Bladder microvascular endothelial cell (primary cell): ENCODE results near the gene MYL4. TPM values are rescaled to one million over a fixed set of nuclear protein-coding genes. Genes with fewer than 3 reads are reported as not detected.

Experiments used
- total RNA-seq: library from RNA; depleted of rRNA; stranded (reverse); fragments of >200 nt; gene quantifications from 2 replicates; pipeline ENCODE4 v1.2.3, GENCODE V29; 2014

Gene MYL4
- total RNA-seq, result 0.82 and 1.6 TPM in 2 replicates

DNA sequence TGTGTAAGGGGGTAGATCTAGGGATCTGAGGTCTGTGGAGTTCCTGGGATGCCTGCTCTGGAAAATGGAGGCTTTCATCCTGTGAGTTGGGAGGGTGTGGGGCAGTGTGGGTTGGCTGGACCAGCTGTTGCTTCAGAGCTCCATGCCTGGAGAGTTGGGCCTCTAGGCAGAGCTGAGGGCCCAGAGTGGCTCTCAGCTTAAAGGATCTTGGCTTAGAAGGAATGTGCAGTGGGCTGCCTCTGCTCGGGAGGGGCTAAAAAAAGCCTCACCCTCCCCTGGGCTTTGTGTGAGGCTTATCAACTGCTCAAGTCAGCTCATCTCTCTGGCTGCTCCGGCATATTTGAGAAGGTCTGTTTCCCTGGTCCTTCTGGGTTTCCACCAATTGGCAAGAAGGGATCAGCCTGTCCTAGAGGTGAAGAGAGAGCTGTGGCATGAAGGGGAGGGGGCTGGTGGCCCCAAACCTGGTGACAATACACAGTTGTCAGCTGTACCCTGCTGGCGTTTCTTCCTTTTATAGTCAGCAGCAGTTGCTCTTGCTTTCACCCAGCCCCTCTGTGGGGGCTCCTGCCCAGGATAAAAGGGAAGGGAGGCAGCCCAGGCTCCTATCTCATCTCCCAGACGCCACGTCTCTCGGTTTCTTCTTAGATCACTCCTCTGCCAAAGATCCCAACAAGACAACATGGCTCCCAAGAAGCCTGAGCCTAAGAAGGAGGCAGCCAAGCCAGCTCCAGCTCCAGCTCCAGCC is at the start of gene MYL4:
TSS of gene MYL4 (plus strand) at position 605 of the 745 bp plus-strand sequence. CDS start at position 680, 75 bp downstream.

GRCh38 chr17:47188876-47189731 is 20.0 kb upstream of the MYL4 start, which contains the start of gene CDC27:
CDC27 (minus strand) TSS chr17:47189295; CDS start chr17:47189172, 123 bp downstream.

DNA sequence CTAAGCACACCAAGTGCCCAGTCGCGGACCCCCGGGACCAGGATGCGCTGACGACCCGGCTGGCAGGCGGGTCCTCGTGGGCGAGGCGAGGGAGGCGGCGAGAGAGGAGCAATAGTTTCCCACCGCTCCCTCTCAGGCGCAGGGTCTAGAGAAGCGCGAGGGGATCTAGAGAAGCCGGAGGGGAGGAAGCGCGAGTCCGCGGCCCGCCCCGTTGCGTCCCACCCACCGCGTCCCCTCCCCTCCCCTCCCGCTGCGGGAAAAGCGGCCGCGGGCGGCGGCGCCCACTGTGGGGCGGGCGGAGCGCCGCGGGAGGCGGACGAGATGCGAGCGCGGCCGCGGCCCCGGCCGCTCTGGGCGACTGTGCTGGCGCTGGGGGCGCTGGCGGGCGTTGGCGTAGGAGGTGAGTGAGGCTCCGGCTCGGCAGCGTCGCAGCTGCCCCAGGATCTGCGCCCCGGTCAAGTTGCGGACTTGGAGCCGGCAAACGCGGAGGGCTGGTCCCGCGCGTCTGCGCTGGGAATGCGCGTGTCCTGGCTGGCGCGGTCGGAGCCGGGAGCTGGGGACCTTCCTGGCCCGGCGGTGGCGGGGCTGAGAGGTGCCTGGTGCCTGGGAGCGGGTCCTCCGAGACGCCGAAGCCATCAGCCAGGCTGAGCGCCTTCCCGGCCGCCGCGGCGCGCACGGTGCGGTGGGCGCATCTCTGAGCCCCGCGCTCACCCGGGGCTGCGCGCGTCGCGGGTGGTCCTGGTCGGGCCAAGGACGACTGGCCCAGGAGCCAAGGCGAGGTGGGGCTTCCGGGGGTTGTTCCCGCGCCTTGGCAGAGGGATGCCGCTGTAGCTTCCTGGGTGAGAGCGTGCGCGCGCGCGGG is 44.6 kb downstream of the MYL4 start, which contains the start of gene ITGB3:
TSS of gene ITGB3 (plus strand) at position 287 of the 862 bp plus-strand sequence. CDS start at position 322, 35 bp downstream.

Other genes with a start within 250 kb of the MYL4 start
- gene RPRML, start 230.1 kb upstream of the MYL4 start, total RNA-seq, result 0.65 TPM in 1 of 2 replicates, not detected in the other
- gene CDC27, start 20.1 kb upstream of the MYL4 start, total RNA-seq, result 106 and 142 TPM in 2 replicates
- 44.5 and 44.7 TPM in 2 replicates for gene ITGB3, start 44.5 kb downstream of the MYL4 start, total RNA-seq
- gene EFCAB13, start 114.6 kb downstream of the MYL4 start, total RNA-seq, result 4.4 and 8.1 TPM in 2 replicates